ENCODE results near the gene BTN1A1.
"Not testable (repeated sequence)": the region's sequence is repeated elsewhere in the genome, so short reads cannot be mapped to it uniquely, and the experiment has no call there.

Gene BTN1A1

GRCh38 chr6:26511033-26511432 lies 10.9 kb downstream of the BTN1A1 start:
- not testable (repeated sequence) for DNase-seq (ENCODE audit: low read depth in 3 of 3)

- no peak for DNase-seq (ENCODE audit: low read depth in 3 of 3)
Observed at GRCh38 chr6:26514984-26515383, 14.9 kb downstream of the BTN1A1 start.

GRCh38 chr6:26516481-26517427 lies 16.7 kb downstream of the BTN1A1 start:
- no peak for DNase-seq (ENCODE audit: low read depth in 3 of 3)

GRCh38 chr6:26519359-26519758 lies 19.3 kb downstream of the BTN1A1 start:
- no peak for DNase-seq (ENCODE audit: low read depth in 3 of 3)

GRCh38 chr6:26520237-26520849 lies 20.2 kb downstream of the BTN1A1 start:
- DNase-seq (ENCODE audit: low read depth in 3 of 3) = peak in 1 of 3 experiments; percentile 30

- peak; percentile 70 to 78 (median 76) for DNase-seq (ENCODE audit: low read depth in 3 of 3)
Observed at GRCh38 chr6:26520850-26521599, 20.9 kb downstream of the BTN1A1 start.

- DNase-seq (ENCODE audit: low read depth in 3 of 3) = peak in 2 of 3 experiments; percentile 40 to 70
Observed at GRCh38 chr6:26521600-26522391, 21.7 kb downstream of the BTN1A1 start.

- not testable (repeated sequence) for DNase-seq (ENCODE audit: low read depth in 3 of 3)
Observed at GRCh38 chr6:26522486-26523228, 22.6 kb downstream of the BTN1A1 start.

- DNase-seq (ENCODE audit: low read depth in 3 of 3) = not testable (repeated sequence)
Observed at GRCh38 chr6:26524314-26524713, 24.2 kb downstream of the BTN1A1 start.

GRCh38 chr6:26524722-26525370 lies 24.7 kb downstream of the BTN1A1 start:
- no peak for DNase-seq (ENCODE audit: low read depth in 3 of 3)

GRCh38 chr6:26525838-26526237 lies 25.7 kb downstream of the BTN1A1 start:
- DNase-seq (ENCODE audit: low read depth in 3 of 3) = no peak

GRCh38 chr6:26526928-26527327 lies 26.8 kb downstream of the BTN1A1 start:
- DNase-seq (ENCODE audit: low read depth in 3 of 3) = no peak

GRCh38 chr6:26530203-26530602 lies 30.1 kb downstream of the BTN1A1 start:
- DNase-seq (ENCODE audit: low read depth in 3 of 3) = no peak

GRCh38 chr6:26531897-26532296 lies 31.8 kb downstream of the BTN1A1 start:
- no peak for DNase-seq (ENCODE audit: low read depth in 3 of 3)

GRCh38 chr6:26532699-26533531 lies 32.8 kb downstream of the BTN1A1 start:
- peak; percentile 92 for DNase-seq (ENCODE audit: low read depth in 3 of 3)

GRCh38 chr6:26533532-26533931 lies 33.4 kb downstream of the BTN1A1 start:
- DNase-seq (ENCODE audit: low read depth in 3 of 3) = no peak

GRCh38 chr6:26534681-26535465 lies 34.8 kb downstream of the BTN1A1 start:
- DNase-seq (ENCODE audit: low read depth in 3 of 3) = no peak

GRCh38 chr6:26536571-26537159 lies 36.6 kb downstream of the BTN1A1 start:
- DNase-seq (ENCODE audit: low read depth in 3 of 3) = peak in 2 of 3 experiments; percentile 24 to 36

Data from stimulated activated CD4-positive, alpha-beta T cell treated with anti-CD3 and anti-CD28 coated beads, TNF-alpha, amount 100 ng/mL, for 24 hours (primary cell).